Hepatocyte (in vitro differentiated cells): Measurements from ENCODE around the gene CNPY2. TPM values are rescaled to one million over a fixed set of nuclear protein-coding genes. Genes with fewer than 3 reads are reported as not detected.

Experiments
- DNase-seq: peaks from one replicate; pipeline ENCODE4 v3.0.0-alpha.2; 2016; ENCODE audit warnings: low spot score
- H2AFZ ChIP-seq: fragments of 200-600 bp; sonication (generic); 2 replicates; pipeline ENCODE4 v1.6.0; 2016; ENCODE audit warnings: antibody characterized with exemption, mild to moderate bottlenecking
- H3K27ac ChIP-seq: fragments of 200-600 bp; sonication (generic); 2 replicates; pipeline ENCODE4 v1.5.1; 2016; ENCODE audit warnings: mild to moderate bottlenecking
- H3K27me3 ChIP-seq: fragments of 200-600 bp; sonication (generic); 2 replicates; pipeline ENCODE4 v1.6.1; 2016
- H3K36me3 ChIP-seq: fragments of 200-600 bp; sonication (generic); replicated peaks from 2 replicates; pipeline ENCODE4 v1.5.1; 2016; ENCODE audit warnings: low read depth; ENCODE audit not compliant: insufficient read depth
- H3K4me1 ChIP-seq: fragments of 200-600 bp; sonication (generic); 2 replicates; pipeline ENCODE4 v1.5.1; 2016; ENCODE audit warnings: mild to moderate bottlenecking, moderate library complexity; ENCODE audit not compliant: insufficient read depth
- H3K4me2 ChIP-seq: fragments of 200-600 bp; sonication (generic); 2 replicates; pipeline ENCODE4 v1.6.0; 2016
- H3K4me3 ChIP-seq: fragments of 200-600 bp; sonication (generic); 2 replicates; pipeline ENCODE4 v1.5.1; 2016; ENCODE audit warnings: mild to moderate bottlenecking
- H3K79me2 ChIP-seq: fragments of 200-600 bp; sonication (generic); 2 replicates; pipeline ENCODE4 v1.6.0; 2017; ENCODE audit warnings: mild to moderate bottlenecking
- H3K9me2 ChIP-seq: fragments of 200-600 bp; sonication (generic); replicated peaks from 2 replicates; pipeline ENCODE4 v1.6.0; 2017; ENCODE audit warnings: mild to moderate bottlenecking; ENCODE audit not compliant: insufficient read depth
- H3K9me3 ChIP-seq: fragments of 200-600 bp; sonication (generic); 2 replicates; pipeline ENCODE4 v1.5.1; 2016; ENCODE audit warnings: low read depth, mild to moderate bottlenecking
- H4K20me1 ChIP-seq: fragments of 200-600 bp; sonication (generic); 2 replicates; pipeline ENCODE4 v1.6.0; 2016; ENCODE audit warnings: mild to moderate bottlenecking; ENCODE audit not compliant: insufficient read depth, poor library complexity, severe bottlenecking
- CTCF ChIP-seq: fragments of 200-600 bp; sonication (generic); IDR thresholded peaks from 2 replicates; pipeline ENCODE4 v1.5.1; 2016; ENCODE audit warnings: antibody characterized with exemption, mild to moderate bottlenecking; ENCODE audit not compliant: poor library complexity
- EZH2 ChIP-seq: fragments of 200-600 bp; sonication (generic); IDR thresholded peaks from 2 replicates; pipeline ENCODE4 v1.6.1; 2016; ENCODE audit warnings: antibody characterized with exemption, mild to moderate bottlenecking, borderline replicate concordance
- EZH2phosphoT487 ChIP-seq: fragments of 200-600 bp; sonication (generic); IDR thresholded peaks from one replicate; pipeline ENCODE4 v1.6.1; 2018; ENCODE audit warnings: antibody characterized with exemption, mild to moderate bottlenecking, low read depth, moderate library complexity; ENCODE audit not compliant: unreplicated experiment, severe bottlenecking
- WGBS: methylation state at CpG from one replicate; pipeline ENCODE4 v1.1.6; 2016; ENCODE audit warnings: low lambda C conversion rate; ENCODE audit errors: missing lambda C conversion rate; 5-methylcytosine and 5-hydroxymethylcytosine counted together
- polyA plus RNA-seq: library from polyadenylated mRNA; unstranded; fragments of >200 nt; fragmentation: Nextera tagmentation; extraction: Ambion mirVana; gene quantifications from 2 replicates; pipeline ENCODE4 v1.2.1, GENCODE V29; 2016
- total RNA-seq: library from RNA; depleted of rRNA; stranded (reverse); fragments of >200 nt; gene quantifications from 2 replicates; pipeline ENCODE4 v1.2.3, GENCODE V29; 2014

The CNPY2 gene
- total and polyA plus RNA-seq, 2 experiments from 2014 or later = 179 to 428 TPM

DNA sequence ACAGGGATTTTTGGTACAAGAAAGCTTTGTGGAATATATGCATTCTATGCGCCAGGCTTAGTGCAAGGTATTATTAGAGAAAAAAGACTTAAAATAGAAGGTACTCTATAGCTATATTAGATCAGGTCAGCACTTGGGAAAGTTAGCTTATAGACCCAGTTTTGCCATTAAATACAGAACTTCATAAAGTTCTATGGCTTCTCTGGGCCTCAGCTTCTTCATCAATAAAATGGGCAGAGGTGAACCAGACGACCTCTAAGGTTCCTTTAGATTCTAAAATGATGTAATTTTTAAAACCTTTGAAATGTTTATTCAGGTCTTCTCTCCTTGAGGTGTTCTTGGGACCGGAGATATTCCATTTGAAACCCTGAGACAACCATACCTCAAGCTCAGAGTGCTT lies 7.1 kb downstream of the CNPY2 start:
- TF ChIP-seq EZH2phosphoT487 (no peak), EZH2 (no peak), CTCF (no peak)
- H4K20me1 ChIP-seq = no peaks in the 10 kb centered on the region
- H3K27me3 ChIP-seq = no peaks in the 10 kb centered on the region
- no peak overlapping the region for H3K4me2 ChIP-seq
- no peaks in the 10 kb centered on the region for H3K4me1 ChIP-seq
- WGBS = 91% methylated on average over 3 of the region's 3 CpGs
- H3K36me3 ChIP-seq = no peaks in the 10 kb centered on the region
- no peak overlapping the region for H3K4me3 ChIP-seq
- H3K27ac ChIP-seq = no peak overlapping the region
- H3K79me2 ChIP-seq = peaks cover 6% of the 10 kb centered on the region
- DNase-seq = no peak
- H3K9me2 ChIP-seq = no peaks in the 10 kb centered on the region
- no peak overlapping the region for H2AFZ ChIP-seq
- H3K9me3 ChIP-seq = no peaks in the 10 kb centered on the region

- H3K27me3 ChIP-seq = no peaks in the 10 kb centered on the region
- H3K79me2 ChIP-seq = peaks cover 2% of the 10 kb centered on the region
- no peaks in the 10 kb centered on the region for H3K9me2 ChIP-seq
- H3K9me3 ChIP-seq = no peaks in the 10 kb centered on the region
- 98% methylated on average over 7 of the region's 7 CpGs for WGBS
- no peaks in the 10 kb centered on the region for H3K4me1 ChIP-seq
- no peak overlapping the region for H3K27ac ChIP-seq
- H3K36me3 ChIP-seq = no peaks in the 10 kb centered on the region
- no peak for DNase-seq
- H4K20me1 ChIP-seq = no peaks in the 10 kb centered on the region
- H2AFZ ChIP-seq = no peak overlapping the region
- H3K4me2 ChIP-seq = no peak overlapping the region
- H3K4me3 ChIP-seq = no peak overlapping the region
- TF ChIP-seq EZH2phosphoT487 (no peak), CTCF (no peak), EZH2 (no peak)
Measured at GRCh38 chr12:56307221-56307965, 8.4 kb downstream of the CNPY2 start.

DNA sequence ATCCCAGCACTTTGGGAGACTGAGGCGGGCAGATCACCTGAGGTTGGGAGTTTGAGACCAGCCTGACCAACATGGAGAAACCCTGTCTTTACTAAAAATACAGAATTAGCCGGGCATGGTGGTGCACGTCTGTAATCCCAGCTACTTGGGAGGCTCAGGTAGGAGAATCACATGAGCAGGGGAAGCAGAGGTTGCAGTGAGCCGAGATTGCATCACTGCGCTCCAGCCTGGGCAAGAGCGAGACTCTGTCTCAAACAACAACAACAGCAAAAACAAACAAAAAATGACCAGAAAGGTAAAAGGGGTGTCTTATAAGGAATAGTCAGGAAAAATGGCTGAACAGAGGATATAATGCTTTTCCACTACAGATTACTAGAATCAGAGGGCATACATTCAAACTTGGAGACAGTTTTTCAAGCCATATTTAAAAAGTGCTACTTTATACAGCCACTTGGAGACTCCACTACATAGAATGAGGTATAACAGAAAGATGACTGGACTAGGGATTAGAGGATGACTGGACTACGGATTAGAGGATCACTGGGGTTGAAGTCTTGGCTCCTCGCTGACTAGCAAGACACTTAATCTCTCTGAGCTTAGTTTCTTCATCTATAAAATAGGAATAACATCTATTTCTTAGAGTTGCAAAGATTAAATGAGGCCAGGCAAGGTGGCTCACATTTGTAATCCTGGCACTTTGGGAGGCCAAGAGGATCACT lies 10.8 kb downstream of the CNPY2 start:
- Histone ChIP-seq H3K4me2 (no peak overlapping the region), H3K9me3 (no peaks in the 10 kb centered on the region), H3K27ac (no peak overlapping the region), H3K79me2 (peaks cover 2% of the 10 kb centered on the region), H3K9me2 (no peaks in the 10 kb centered on the region), H3K36me3 (no peaks in the 10 kb centered on the region), H2AFZ (no peak overlapping the region), H3K4me1 (peaks cover 6% of the 10 kb centered on the region), H3K4me3 (no peak overlapping the region), H4K20me1 (no peaks in the 10 kb centered on the region), H3K27me3 (no peaks in the 10 kb centered on the region)
- TF ChIP-seq EZH2phosphoT487 = no peak
- TF ChIP-seq CTCF = no peak
- no peak for TF ChIP-seq EZH2
- DNase-seq = no peak
- WGBS = 91% methylated on average over 8 of the region's 8 CpGs
